Activated CD4-positive, CD25-positive, alpha-beta regulatory T cell (primary cell): Measurements from ENCODE around the gene SUN5.

Experiments
- DNase-seq, 4 experiments: peaks; one replicate each; lab custom pipeline; 2025; lab: John Stamatoyannopoulos, UW

SUN5 gene

GRCh38 chr20:33014336-33015113, 10.3 kb upstream of the SUN5 start:
- DNase-seq: no peak

DNA sequence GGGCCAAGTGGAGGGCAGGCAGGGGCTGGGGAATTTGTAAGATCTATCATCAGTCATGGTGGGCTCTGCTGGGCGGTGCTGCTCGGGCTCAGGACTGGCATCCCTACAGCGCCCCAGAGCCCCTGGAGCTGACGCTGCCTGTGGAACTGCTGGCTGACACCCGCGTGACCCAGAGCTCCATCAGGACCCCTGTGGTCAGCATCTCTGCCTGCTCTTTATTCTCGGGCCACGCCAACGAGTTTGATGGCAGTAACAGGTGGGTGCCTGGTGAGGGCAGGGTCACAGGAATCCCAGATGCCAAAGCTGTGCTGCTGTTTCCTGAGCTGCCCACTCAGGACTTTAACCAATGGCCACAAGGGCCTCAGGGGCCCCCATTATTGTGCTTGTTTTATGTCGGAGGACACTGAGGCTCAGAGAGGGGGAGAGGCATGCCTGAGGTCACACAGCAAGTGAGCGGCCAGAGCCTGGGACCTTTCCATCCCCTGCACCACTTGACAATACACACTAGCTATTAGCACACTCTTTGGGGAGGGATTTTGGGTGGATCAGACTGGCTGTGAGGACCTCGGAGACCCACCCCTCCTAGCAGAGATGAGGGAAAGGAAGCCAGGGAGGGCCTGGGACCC, 9.6 kb upstream of the SUN5 start:
- DNase-seq: no peak

GRCh38 chr20:33012327-33013189, 8.3 kb upstream of the SUN5 start:
- DNase-seq: no peak

DNA sequence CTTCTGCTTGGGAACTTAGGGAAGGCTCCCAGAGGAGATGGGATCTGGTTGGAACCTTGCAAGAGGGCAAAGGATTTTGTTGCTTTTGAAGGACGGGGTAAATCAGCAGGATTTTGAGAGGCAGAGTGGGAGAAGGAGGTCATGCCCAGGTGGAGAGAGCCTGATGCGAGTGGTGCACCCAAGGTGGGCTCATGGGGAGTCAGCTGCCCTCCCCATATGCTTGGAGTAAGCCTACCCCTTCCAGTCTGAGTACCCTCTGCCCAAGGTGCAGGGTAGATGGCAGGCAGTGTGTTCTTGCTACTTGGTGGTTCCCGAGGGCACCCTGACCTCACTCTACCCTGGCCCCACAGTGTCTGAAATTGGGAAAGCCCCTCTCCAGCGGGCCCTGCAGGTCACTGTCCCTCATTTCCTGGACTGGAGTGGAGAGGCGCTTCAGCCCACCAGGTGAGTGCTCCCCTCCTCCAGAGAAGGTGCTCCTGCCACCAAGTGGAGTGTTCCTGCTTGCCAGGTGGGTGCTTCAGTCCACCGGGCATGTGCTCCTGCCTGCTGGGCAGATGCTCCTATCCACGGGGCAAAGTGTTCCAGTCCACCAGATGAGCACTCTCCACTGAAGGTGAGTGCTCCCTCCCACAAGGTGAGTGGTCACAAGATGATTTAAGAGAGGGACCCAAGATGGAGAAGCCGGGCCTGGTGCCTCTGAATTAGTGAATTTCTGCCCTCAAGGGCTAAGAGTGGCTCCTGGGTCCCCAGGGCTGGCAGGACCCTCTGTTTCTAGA, 6.6 kb upstream of the SUN5 start:
- no peak for DNase-seq

DNA sequence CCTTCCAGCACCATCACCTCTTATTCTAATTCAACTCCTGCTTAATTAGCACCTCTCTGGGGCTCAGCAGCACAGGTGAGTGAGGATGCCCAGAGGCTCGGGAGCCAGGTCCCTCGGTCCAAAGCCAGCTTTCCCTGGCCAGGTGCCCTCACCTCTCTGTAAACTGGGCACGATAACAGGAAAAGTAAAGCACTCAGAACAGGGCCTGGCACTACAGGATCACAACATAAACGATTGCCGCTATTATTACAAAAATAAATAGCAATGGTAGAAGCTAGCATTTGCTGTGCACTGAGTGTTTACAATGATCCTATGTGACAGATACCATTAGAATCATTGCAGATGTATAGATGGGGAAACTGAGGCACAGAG, 5.9 kb upstream of the SUN5 start:
- no peak for DNase-seq

- DNase-seq: no peak
Measured at GRCh38 chr20:33009214-33010132, 5.2 kb upstream of the SUN5 start.

GRCh38 chr20:33008336-33009213, 4.3 kb upstream of the SUN5 start:
- DNase-seq: no peak

- DNase-seq: no peak
Measured at GRCh38 chr20:33007376-33008335, 3.4 kb upstream of the SUN5 start, which contains the start of gene BPIFB2. Gene BPIFB2, plus strand, starts transcription at chr20:33007704. Its CDS starts 871 bp downstream, at chr20:33008575.

DNA sequence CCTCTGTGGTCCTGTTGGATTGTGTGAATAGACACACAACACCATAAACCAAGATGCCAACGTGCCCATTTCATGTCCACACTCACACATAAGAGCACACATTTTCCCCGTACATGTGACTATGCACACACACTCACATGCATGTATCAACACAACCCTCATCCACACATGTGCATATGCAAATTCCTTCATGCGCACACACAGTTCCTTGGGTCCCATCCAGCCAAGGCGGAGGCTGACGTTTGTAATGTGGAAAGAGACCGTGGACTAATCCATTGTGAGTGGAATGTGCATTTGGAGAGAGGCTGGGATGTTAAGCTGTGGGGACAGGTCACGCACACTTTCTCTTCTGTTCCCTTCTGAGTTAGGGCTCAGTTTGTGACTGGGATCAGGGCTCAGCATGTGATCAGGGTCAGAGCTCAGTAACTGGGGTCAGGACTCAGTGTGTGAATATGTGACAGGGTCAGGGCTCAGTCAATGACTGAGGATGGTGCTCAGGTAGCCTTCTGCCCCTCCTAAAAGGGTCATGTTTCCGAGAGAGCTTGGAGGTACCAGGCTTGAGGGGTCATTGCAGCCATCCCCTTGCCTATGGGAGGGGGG, 2.6 kb upstream of the SUN5 start:
- no peak for DNase-seq

- no peak for DNase-seq
Measured at GRCh38 chr20:33005908-33006775, 1.9 kb upstream of the SUN5 start.

- peak in 1 of 4 experiments; percentile 12 for DNase-seq
Measured at GRCh38 chr20:33005132-33005566, 916 bp upstream of the SUN5 start.

DNA sequence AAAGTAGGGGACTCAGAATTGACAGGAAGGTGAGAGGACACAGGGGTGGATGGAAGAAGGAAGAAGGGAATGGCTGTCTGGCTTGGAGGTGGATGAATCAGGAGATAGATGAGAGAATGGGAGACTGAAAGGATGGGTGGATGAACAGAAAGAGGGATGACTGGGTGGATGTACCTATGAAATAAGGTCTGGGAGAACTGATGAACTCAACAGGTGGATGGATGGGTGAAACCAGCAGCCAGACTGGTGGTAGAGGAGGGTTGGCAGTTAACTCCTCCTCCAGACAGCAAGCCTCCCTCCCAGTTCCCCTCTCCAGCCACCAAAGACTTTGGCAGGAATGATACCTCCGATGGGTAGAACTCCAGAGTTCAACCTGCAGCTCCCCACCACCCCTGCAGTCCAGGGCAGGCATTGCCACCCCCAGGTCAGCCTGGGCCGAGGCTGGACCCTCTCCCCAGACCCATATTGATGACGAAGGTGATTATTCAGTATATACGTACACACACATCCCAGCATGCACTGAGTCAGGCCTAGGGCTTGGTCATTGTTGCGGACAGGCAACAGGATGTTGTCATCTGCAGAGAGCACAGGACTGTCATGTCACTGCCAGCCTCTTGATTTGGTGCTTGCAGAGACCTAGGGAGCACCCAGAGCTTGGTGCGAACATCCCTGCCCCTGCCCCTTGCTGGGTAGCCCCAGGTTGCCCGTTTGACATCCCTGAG, 2.0 kb downstream of the SUN5 start:
- DNase-seq: no peak

DNA sequence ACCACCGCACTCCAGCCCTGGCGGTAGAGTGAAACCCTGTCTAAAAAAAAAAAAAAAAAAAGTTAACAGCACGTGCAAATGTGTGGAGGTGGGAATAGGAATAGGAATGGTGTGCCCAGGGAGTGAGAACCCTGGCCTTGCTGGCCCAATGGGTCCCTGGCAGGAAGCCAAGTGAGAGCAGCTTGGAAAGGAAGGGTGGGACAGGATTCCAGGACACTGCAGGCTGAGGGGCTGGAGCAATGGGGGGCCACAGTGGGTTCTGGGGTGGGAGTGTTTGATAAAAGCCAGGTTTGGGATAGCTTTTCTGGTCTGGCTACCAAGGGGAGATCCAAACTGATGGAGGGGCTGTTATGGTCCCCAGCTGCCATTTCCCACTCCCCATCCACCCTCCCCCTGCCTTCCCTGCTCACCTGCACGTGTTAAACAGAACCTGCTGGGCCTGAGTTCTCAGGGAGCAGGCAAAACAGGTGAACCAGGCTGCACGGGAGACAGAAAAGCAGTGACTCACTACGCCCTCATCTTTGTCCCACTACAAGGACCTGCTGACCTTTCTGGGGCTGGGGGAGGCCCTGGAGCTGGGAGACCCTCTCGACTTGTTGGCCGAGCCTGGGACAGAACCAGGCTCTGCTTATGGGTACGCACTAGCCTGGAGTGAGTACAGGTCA, 3.3 kb downstream of the SUN5 start:
- DNase-seq: no peak

GRCh38 chr20:32999603-33000250, 4.5 kb downstream of the SUN5 start:
- no peak for DNase-seq

DNA sequence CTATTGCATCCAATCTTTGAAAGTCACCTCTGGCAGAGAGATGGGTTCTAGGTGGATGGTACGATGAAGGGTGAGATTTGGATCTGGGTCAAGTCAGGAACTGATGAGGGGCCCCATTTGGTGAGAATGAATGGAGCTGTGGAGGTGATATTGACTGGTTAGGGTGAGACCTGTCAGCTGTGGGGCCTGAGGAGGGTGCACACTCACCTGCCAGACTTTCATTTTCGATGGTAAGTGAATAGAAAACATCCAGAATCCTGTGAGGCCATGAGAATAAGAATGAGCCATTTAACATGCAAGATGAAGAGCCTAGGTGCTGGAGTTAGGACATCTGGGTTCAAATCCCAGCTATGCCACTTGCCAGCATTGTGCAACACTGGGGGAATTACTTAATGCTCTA, 6.8 kb downstream of the SUN5 start:
- no peak for DNase-seq
